HepG2 (cell line): ENCODE results near the gene RABGAP1L. TPM values are rescaled to one million over a fixed set of nuclear protein-coding genes. Genes with fewer than 3 reads are reported as not detected.

Source experiments
- ATAC-seq: fragments of 200-7000 bp; cut with Tn5 transposase; 3 replicates; pipeline ENCODE4 v1.9.1; 2020; ENCODE audit warnings: mild to moderate bottlenecking, moderate library complexity
- BruUV-seq: library from RNA; stranded (reverse); fragments of 400-500 nt; replicated peaks from 2 replicates; lab custom pipeline; 2021; lab: Mats Ljungman, UMichigan
- CTCF ChIA-PET: fragments of 300-600 bp; formaldehyde crosslinking; extraction: SDS; loops from one replicate; lab custom pipeline; 2021; ENCODE audit warnings: low total read pairs, inconsistent platforms, low intra/inter-chr PET ratio; lab: Yijun Ruan, JAX
- POLR2A ChIA-PET: fragments of 350-600 bp; sonication (Branson Sonifier 250); formaldehyde crosslinking; loops from one replicate; lab custom pipeline; 2020; ENCODE audit warnings: antibody characterized with exemption, inconsistent platforms; lab: Yijun Ruan, JAX
- DNase-seq: peaks from one replicate; pipeline ENCODE4 v3.0.0-alpha.2; 2015; ENCODE audit warnings: low spot score
- FAIRE-seq: peaks from 3 replicates; lab custom pipeline; 2011; peaks lifted over from hg19 to GRCh38; lab: Jason Lieb, UNC
- H2AFZ ChIP-seq: one replicate; pipeline ENCODE4 v1.6.1; 2011; ENCODE audit warnings: low read length, inconsistent platforms
- H3K27ac ChIP-seq: fragments of 300-600 bp; 3 replicates; pipeline ENCODE4 v1.8.0; 2011; ENCODE audit warnings: mixed run types, mild to moderate bottlenecking, mixed read lengths, low read length, inconsistent platforms; ENCODE audit not compliant: insufficient read depth; ENCODE audit errors: extremely low read length
- H3K27me3 ChIP-seq, 2 experiments: fragments of 200-600 bp in 1 of 2; 2 replicates in 1 of 2; 3 replicates in 1 of 2; pipeline versions ENCODE4 v1.6.0 to v1.8.0; 2011; ENCODE audit warnings: low read length in 2 of 2, mild to moderate bottlenecking in 2 of 2, moderate library complexity in 2 of 2, inconsistent platforms in 1 of 2; ENCODE audit not compliant: insufficient read depth in 2 of 2, control insufficient read depth in 1 of 2
- H3K36me3 ChIP-seq, 2 experiments: fragments of 200-600 bp in 1 of 2; replicated peaks in 1 of 2; 2 replicates in 1 of 2; 3 replicates in 1 of 2; pipeline versions ENCODE4 v1.5.1 to v1.8.0; 2011; ENCODE audit warnings: low read length in 2 of 2, inconsistent platforms in 1 of 2; ENCODE audit not compliant: insufficient read depth in 2 of 2, control insufficient read depth in 1 of 2
- H3K4me1 ChIP-seq: 2 replicates; pipeline ENCODE4 v1.5.1; 2012; ENCODE audit warnings: low read length, inconsistent platforms; ENCODE audit not compliant: insufficient read depth
- H3K4me2 ChIP-seq: 2 replicates; pipeline ENCODE4 v1.6.0; 2011; ENCODE audit warnings: low read depth, low read length, inconsistent platforms
- H3K4me3 ChIP-seq, 3 experiments: fragments of 200-600 bp in 1 of 3; sonication (generic), shearing (Covaris generic) in 1 of 3; replicated peaks in 1 of 3; 2 replicates each; pipeline ENCODE4 v1.5.1; 2011 to 2016; ENCODE audit warnings: low read length in 3 of 3, inconsistent platforms in 2 of 3, low read depth in 2 of 3, mild to moderate bottlenecking in 2 of 3, control low read depth in 1 of 3, mixed read lengths in 1 of 3; ENCODE audit not compliant: insufficient read depth in 1 of 3
- H3K79me2 ChIP-seq: one replicate; pipeline ENCODE4 v1.6.1; 2011; ENCODE audit warnings: low read length, inconsistent platforms; ENCODE audit not compliant: insufficient read depth
- H3K9ac ChIP-seq: 2 replicates; pipeline ENCODE4 v1.6.0; 2011; ENCODE audit warnings: mild to moderate bottlenecking, low read depth, low read length, inconsistent platforms; ENCODE audit not compliant: insufficient read depth
- H3K9me3 ChIP-seq: 2 replicates; pipeline ENCODE4 v1.5.1; 2012; ENCODE audit warnings: mild to moderate bottlenecking, low read length
- H4K20me1 ChIP-seq: 2 replicates; pipeline ENCODE4 v1.6.0; 2011; ENCODE audit warnings: inconsistent platforms, mild to moderate bottlenecking, low read length, moderate library complexity; ENCODE audit not compliant: insufficient read depth
- CREM ChIP-seq, 2 experiments: sonication (generic) in 1 of 2; formaldehyde crosslinking in 1 of 2; IDR thresholded peaks; 2 replicates each; pipeline versions ENCODE4 v1.4.0 to v1.6.1; 2016 to 2020; ENCODE audit warnings: antibody characterized with exemption in 1 of 2, mild to moderate bottlenecking in 1 of 2, missing genetic modification reagents in 1 of 2
- FOXP1 ChIP-seq, 2 experiments: fragments of 450-650 bp in 1 of 2; IDR thresholded peaks; 2 replicates each; pipeline ENCODE4 v1.6.1; 2017 to 2018; ENCODE audit warnings: antibody characterized with exemption in 1 of 2
- GABPA ChIP-seq, 2 experiments: IDR thresholded peaks; 2 replicates each; pipeline ENCODE4 v1.6.1; 2011 to 2016; ENCODE audit warnings: low read depth in 2 of 2, low read length in 1 of 2, missing biosample characterization in 1 of 2, missing genetic modification characterization in 1 of 2
- GMEB1 ChIP-seq: sonication (generic); formaldehyde crosslinking; IDR thresholded peaks from 2 replicates; pipeline ENCODE4 v1.5.1; 2020; ENCODE audit warnings: missing genetic modification reagents, mild to moderate bottlenecking, borderline replicate concordance
- GTF2F1 ChIP-seq: fragments of 150-350 bp; IDR thresholded peaks from 2 replicates; pipeline ENCODE4 v1.6.1; 2014; ENCODE audit warnings: low read length
- HOXA5 ChIP-seq: sonication (generic); formaldehyde crosslinking; IDR thresholded peaks from 2 replicates; pipeline ENCODE4 v1.4.0; 2020; ENCODE audit warnings: missing genetic modification reagents
- U2AF1 ChIP-seq: fragments of 200-400 bp; formaldehyde crosslinking; optimal IDR thresholded peaks from 2 replicates; pipeline ENCODE3; 2017; ENCODE audit warnings: mild to moderate bottlenecking, low read depth, low read length
- YEATS4 ChIP-seq: sonication (generic); formaldehyde crosslinking; IDR thresholded peaks from 2 replicates; pipeline ENCODE4 v1.4.0; 2020; ENCODE audit warnings: missing genetic modification reagents, borderline replicate concordance
- ZFP37 ChIP-seq: sonication (generic); formaldehyde crosslinking; IDR thresholded peaks from 2 replicates; pipeline ENCODE4 v1.4.0; 2020; ENCODE audit warnings: missing genetic modification reagents, borderline replicate concordance
- WGBS: methylation state at CpG from one replicate; pipeline ENCODE4 v1.1.6; 2017; ENCODE audit warnings: low lambda C conversion rate; 5-methylcytosine and 5-hydroxymethylcytosine counted together
- in situ Hi-C: cut with HindIII; loops from 2 replicates; pipeline ENCODE4 v1.10.0; 2017; ENCODE audit warnings: low pct_unique_long_range_greater_than_20kb; ENCODE audit not compliant: extremely low pct_ligation_motif_present
- intact Hi-C: fragments of 100-400 bp; cut with micrococcal nuclease; formaldehyde crosslinking; loops from one replicate; pipeline ENCODE4 v1.10.0; 2022; ENCODE audit not compliant: unreplicated experiment
- polyA plus RNA-seq, 8 experiments: library from polyadenylated mRNA; depleted of rRNA in 3 of 8; stranded (reverse) in 7 of 8; unstranded in 1 of 8; fragments of >200 nt; fragmentation: Illumina TruSeq in 4 of 8; extraction: Trizol in 4 of 8; gene quantifications; 2 replicates each; pipeline versions ENCODE4 v1.2.1 to v1.2.3, GENCODE V29; 2011 to 2016; ENCODE audit warnings: low read depth in 4 of 8, missing spikeins in 1 of 8, mixed read lengths in 1 of 8; ENCODE audit not compliant: insufficient read depth in 1 of 8
- total RNA-seq, 5 experiments: library from RNA; depleted of rRNA; stranded (reverse); fragments of >200 nt; fragmentation: Illumina TruSeq; extraction: Trizol; gene quantifications; 2 replicates each; pipeline ENCODE4 v1.2.3, GENCODE V29; 2016; ENCODE audit warnings: low read depth in 1 of 5

Gene RABGAP1L
- total and polyA plus RNA-seq, 2 of the 13 experiments (the other 11 are each of a cell fraction or from before 2014, with no cell fraction given): 7.9 to 22.6 TPM

DNA sequence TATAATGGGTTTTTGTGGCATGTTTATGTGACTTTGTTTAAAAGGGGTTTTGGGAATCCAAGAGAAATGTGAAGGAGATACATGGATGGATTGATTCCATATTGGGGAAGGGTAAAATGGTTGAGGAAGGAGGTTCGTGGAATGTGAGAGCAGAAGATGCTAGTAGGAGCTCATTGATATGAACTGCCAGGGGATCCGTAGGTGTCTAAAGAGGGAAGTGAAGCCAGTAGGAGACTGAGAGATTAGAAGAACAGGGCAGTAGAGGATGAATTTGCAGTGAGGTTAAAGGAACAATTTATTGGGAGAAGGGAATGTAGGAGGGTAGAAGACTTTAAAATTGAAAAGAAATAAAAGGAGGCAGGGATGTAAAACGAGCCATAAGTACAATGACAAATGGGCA lies 541.0 kb downstream of the RABGAP1L start:
- POLR2A ChIA-PET: no interaction called here
- Histone ChIP-seq H3K4me1 (peaks cover 23% of the 10 kb centered on the region), H3K27ac (no peak overlapping the region), H3K9me3 (no peaks in the 10 kb centered on the region), H3K4me2 (no peak overlapping the region), H3K9ac (no peak overlapping the region), H2AFZ (no peak overlapping the region), H3K36me3 (no peaks in the 10 kb centered on the region), H3K27me3 (no peaks in the 10 kb centered on the region), H3K79me2 (no peaks in the 10 kb centered on the region), H4K20me1 (no peaks in the 10 kb centered on the region), H3K4me3 (no peak overlapping the region)
- no peak for DNase-seq
- CTCF ChIA-PET: no interaction called here
- intact Hi-C loops (no loop called here), in situ Hi-C loops (no loop called here)
- 94% methylated on average over 3 of the region's 3 CpGs for WGBS
- no peak for ATAC-seq
- FAIRE-seq: no peak
- no TSS peak for BruUV-seq
- TF ChIP-seq GMEB1 (CRISPR knock-in tag) (no peak), U2AF1 (no peak), GABPA (IDR thresholded peaks at IDR 0.05; ENCODE audit: low read depth, low read length) (no peak), GABPA (CRISPR knock-in tag; IDR thresholded peaks at IDR 0.05; ENCODE audit: low read depth) (no peak), ZFP37 (no peak), HOXA5 (CRISPR knock-in tag) (no peak), FOXP1 (IDR thresholded peaks at IDR 0.05) (no peak), FOXP1 (CRISPR knock-in tag; IDR thresholded peaks at IDR 0.05) (no peak), CREM (IDR thresholded peaks at IDR 0.05) (no peak), CREM (CRISPR knock-in tag; IDR thresholded peaks at IDR 0.05) (no peak), YEATS4 (no peak), GTF2F1 (no peak)
- TF ChIP-seq, all 625 proteins: peak for 0
